Neural cell (in vitro differentiated cells): ENCODE data around the gene FBXL17. TPM values are rescaled to one million over a fixed set of nuclear protein-coding genes. Genes with fewer than 3 reads are reported as not detected.

Experiments used
- H2AFZ ChIP-seq: fragments of 200-600, 300-800 bp; sonication (generic), shearing (Covaris generic); 2 replicates; pipeline ENCODE4 v1.6.0; 2014; ENCODE audit warnings: low read depth, mild to moderate bottlenecking, antibody characterized with exemption, low read length, moderate library complexity
- H3F3A ChIP-seq: fragments of 200-600 bp; shearing (Covaris generic); 2 replicates; pipeline ENCODE4 v1.6.1; 2016; ENCODE audit warnings: mild to moderate bottlenecking, moderate library complexity, mixed read lengths, antibody characterized with exemption, low read length; ENCODE audit not compliant: insufficient read depth, poor library complexity, severe bottlenecking
- H3K27ac ChIP-seq: fragments of 200-600, 300-800 bp; sonication (generic), shearing (Covaris generic); 2 replicates; pipeline ENCODE4 v1.5.1; 2014; ENCODE audit warnings: mild to moderate bottlenecking, low read length, moderate library complexity
- H3K27me3 ChIP-seq: fragments of 300-800, 200-600 bp; sonication (generic), shearing (Covaris generic); 2 replicates; pipeline ENCODE4 v1.6.0; 2014; ENCODE audit warnings: mild to moderate bottlenecking, low read depth, low read length, moderate library complexity; ENCODE audit not compliant: insufficient read depth
- H3K36me3 ChIP-seq: fragments of 300-800, 200-600 bp; sonication (generic), shearing (Covaris generic); 2 replicates; pipeline ENCODE4 v1.5.1; 2014; ENCODE audit warnings: mild to moderate bottlenecking, antibody characterized with exemption, low read length, moderate library complexity; ENCODE audit not compliant: insufficient read depth
- H3K4me2 ChIP-seq: fragments of 300-800, 200-600 bp; sonication (generic), shearing (Covaris generic); 2 replicates; pipeline ENCODE4 v1.6.0; 2014; ENCODE audit warnings: mild to moderate bottlenecking, low read length
- H3K4me3 ChIP-seq: fragments of 300-800, 200-600 bp; sonication (generic), shearing (Covaris generic); 2 replicates; pipeline ENCODE4 v1.5.1; 2014; ENCODE audit warnings: mild to moderate bottlenecking, low read length, moderate library complexity
- H3K79me2 ChIP-seq: fragments of 200-600 bp; shearing (Covaris generic); replicated peaks from 2 replicates; pipeline ENCODE4 v1.6.0; 2014; ENCODE audit warnings: mild to moderate bottlenecking, low read length, moderate library complexity; ENCODE audit not compliant: insufficient read depth
- H3K9ac ChIP-seq: fragments of 300-800, 200-600 bp; sonication (generic), shearing (Covaris generic); 2 replicates; pipeline ENCODE4 v1.6.1; 2016; ENCODE audit warnings: mild to moderate bottlenecking, low read length, mixed read lengths
- H3K9me2 ChIP-seq: fragments of 200-600 bp; shearing (Covaris generic); 2 replicates; pipeline ENCODE4 v1.6.1; 2016; ENCODE audit warnings: mild to moderate bottlenecking, low read length, mixed read lengths; ENCODE audit not compliant: insufficient read depth
- H3K9me3 ChIP-seq: fragments of 200-600, 300-800 bp; sonication (generic), shearing (Covaris generic); 2 replicates; pipeline ENCODE4 v1.6.1; 2016; ENCODE audit warnings: mild to moderate bottlenecking, mixed run types, low read length, moderate library complexity, mixed read lengths
- H4K20me1 ChIP-seq: fragments of 200-600 bp; shearing (Covaris generic); 2 replicates; pipeline ENCODE4 v1.6.1; 2016; ENCODE audit warnings: mild to moderate bottlenecking, mixed run types; ENCODE audit not compliant: insufficient read depth
- EP300 ChIP-seq: fragments of 450-650 bp; conservative IDR thresholded peaks from 2 replicates; pipeline ENCODE4 v1.6.1; 2014; ENCODE audit warnings: antibody characterized with exemption, mild to moderate bottlenecking, moderate library complexity; ENCODE audit not compliant: poor library complexity, severe bottlenecking
- EZH2 ChIP-seq: fragments of 200-600, 300-800 bp; shearing (Covaris generic), sonication (generic); IDR thresholded peaks from 2 replicates; pipeline ENCODE4 v1.6.1; 2014; ENCODE audit warnings: antibody characterized with exemption, low read length, borderline replicate concordance, mild to moderate bottlenecking; ENCODE audit not compliant: insufficient read depth, poor library complexity, severe bottlenecking
- MXI1 ChIP-seq: fragments of 450-650 bp; conservative IDR thresholded peaks from 2 replicates; pipeline ENCODE4 v1.6.1; 2014; ENCODE audit warnings: antibody characterized with exemption, mild to moderate bottlenecking; ENCODE audit not compliant: poor library complexity, severe bottlenecking
- POLR2AphosphoS5 ChIP-seq: IDR thresholded peaks from 2 replicates; pipeline ENCODE4 v1.6.1; 2012
- RAD21 ChIP-seq: fragments of 450-650 bp; conservative IDR thresholded peaks from 2 replicates; pipeline ENCODE4 v1.6.1; 2014; ENCODE audit warnings: antibody characterized with exemption, mild to moderate bottlenecking, moderate library complexity
- REST ChIP-seq: IDR thresholded peaks from 2 replicates; pipeline ENCODE4 v1.6.1; 2012; ENCODE audit warnings: borderline replicate concordance
- SMC3 ChIP-seq: fragments of 450-650 bp; conservative IDR thresholded peaks from 2 replicates; pipeline ENCODE4 v1.6.1; 2014; ENCODE audit warnings: antibody characterized with exemption, mild to moderate bottlenecking, moderate library complexity; ENCODE audit not compliant: poor library complexity
- TAF1 ChIP-seq: IDR thresholded peaks from 2 replicates; pipeline ENCODE4 v1.6.1; 2012; ENCODE audit warnings: low read depth
- polyA plus RNA-seq: library from polyadenylated mRNA; depleted of rRNA; stranded (reverse); fragments of >200 nt; gene quantifications from 2 replicates; pipeline ENCODE4 v1.2.3, GENCODE V29; 2014
- TF ChIP-seq, protein P1 (sequence below): fragments of 450-650 bp; IDR thresholded peaks from 2 replicates; pipeline ENCODE4 v1.5.1; 2014; ENCODE audit warnings: antibody characterized with exemption, mild to moderate bottlenecking, moderate library complexity; ENCODE audit not compliant: poor library complexity, severe bottlenecking

FBXL17 gene
- polyA plus RNA-seq, 1 donor from 2014 or later: 19.6 TPM

DNA sequence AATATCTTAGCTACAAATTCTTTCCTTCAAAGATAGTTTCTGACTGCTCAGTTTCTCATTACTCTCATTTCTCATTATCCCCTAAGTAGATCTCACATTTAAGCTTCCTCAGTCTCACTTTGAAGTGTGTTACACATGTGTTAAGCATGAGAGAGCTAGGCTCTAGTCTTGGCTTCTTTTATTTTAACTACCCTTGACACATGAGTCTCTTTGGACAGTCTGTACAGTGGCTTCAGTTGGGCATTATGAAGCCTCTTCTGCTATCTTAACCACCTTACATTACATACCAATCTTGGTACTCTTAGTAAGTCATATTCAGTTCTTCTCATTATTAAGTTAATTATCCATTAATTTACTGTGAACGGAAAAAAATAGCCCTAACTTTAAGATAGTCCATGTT lies 232.5 kb downstream of the FBXL17 start:
- Histone ChIP-seq H3K79me2 (no peaks in the 10 kb centered on the region), H3K27me3 (no peaks in the 10 kb centered on the region), H3K4me2 (no peak overlapping the region), H3K9ac (no peak overlapping the region), H3K36me3 (no peaks in the 10 kb centered on the region), H2AFZ (no peak overlapping the region), H3F3A (no peaks in the 10 kb centered on the region), H3K27ac (no peak overlapping the region), H3K9me2 (no peaks in the 10 kb centered on the region), H3K4me3 (no peak overlapping the region), H4K20me1 (no peaks in the 10 kb centered on the region), H3K9me3 (no peaks in the 10 kb centered on the region)
- TF ChIP-seq, protein P1, sequence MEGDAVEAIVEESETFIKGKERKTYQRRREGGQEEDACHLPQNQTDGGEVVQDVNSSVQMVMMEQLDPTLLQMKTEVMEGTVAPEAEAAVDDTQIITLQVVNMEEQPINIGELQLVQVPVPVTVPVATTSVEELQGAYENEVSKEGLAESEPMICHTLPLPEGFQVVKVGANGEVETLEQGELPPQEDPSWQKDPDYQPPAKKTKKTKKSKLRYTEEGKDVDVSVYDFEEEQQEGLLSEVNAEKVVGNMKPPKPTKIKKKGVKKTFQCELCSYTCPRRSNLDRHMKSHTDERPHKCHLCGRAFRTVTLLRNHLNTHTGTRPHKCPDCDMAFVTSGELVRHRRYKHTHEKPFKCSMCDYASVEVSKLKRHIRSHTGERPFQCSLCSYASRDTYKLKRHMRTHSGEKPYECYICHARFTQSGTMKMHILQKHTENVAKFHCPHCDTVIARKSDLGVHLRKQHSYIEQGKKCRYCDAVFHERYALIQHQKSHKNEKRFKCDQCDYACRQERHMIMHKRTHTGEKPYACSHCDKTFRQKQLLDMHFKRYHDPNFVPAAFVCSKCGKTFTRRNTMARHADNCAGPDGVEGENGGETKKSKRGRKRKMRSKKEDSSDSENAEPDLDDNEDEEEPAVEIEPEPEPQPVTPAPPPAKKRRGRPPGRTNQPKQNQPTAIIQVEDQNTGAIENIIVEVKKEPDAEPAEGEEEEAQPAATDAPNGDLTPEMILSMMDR: no peak
- TF ChIP-seq TAF1 (no peak), POLR2AphosphoS5 (no peak), MXI1 (no peak), SMC3 (no peak), EZH2 (no peak), RAD21 (no peak), EP300 (no peak), REST (no peak)

DNA sequence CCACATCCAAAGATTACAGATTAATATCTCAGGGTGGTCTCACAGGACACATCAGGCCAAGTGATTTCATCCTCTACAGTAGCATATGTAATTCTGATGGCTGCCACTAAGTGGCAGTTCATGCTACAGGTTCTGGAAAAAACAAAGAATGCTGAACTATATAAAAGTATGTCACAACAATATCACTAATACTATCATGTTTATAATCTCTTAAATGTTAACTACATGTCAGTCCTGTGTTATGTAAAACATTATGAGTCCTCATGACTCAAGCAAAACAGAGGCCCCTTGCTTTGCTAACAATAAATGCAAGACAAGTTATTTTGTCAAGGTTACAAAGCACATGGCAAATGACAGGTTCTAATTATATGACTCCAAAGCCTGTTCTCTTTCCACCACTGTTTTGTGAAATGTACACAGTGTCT lies 233.2 kb downstream of the FBXL17 start:
- TF ChIP-seq TAF1: no peak
- peak; percentile 65 for TF ChIP-seq SMC3
- TF ChIP-seq, protein P1: peak; percentile 70
- no peak for TF ChIP-seq EP300
- peak; percentile 28 for TF ChIP-seq POLR2AphosphoS5
- peak; percentile 61 for TF ChIP-seq RAD21
- H3K36me3 ChIP-seq: no peaks in the 10 kb centered on the region
- no peak overlapping the region for H3K9ac ChIP-seq
- H4K20me1 ChIP-seq: no peaks in the 10 kb centered on the region
- H3K27ac ChIP-seq: no peak overlapping the region
- H3K4me2 ChIP-seq: no peak overlapping the region
- no peak overlapping the region for H3K4me3 ChIP-seq
- no peak overlapping the region for H2AFZ ChIP-seq
- no peaks in the 10 kb centered on the region for H3K9me3 ChIP-seq
- H3K79me2 ChIP-seq: no peaks in the 10 kb centered on the region
- no peaks in the 10 kb centered on the region for H3K27me3 ChIP-seq
- H3K9me2 ChIP-seq: no peaks in the 10 kb centered on the region
- no peaks in the 10 kb centered on the region for H3F3A ChIP-seq
